ENCODE measurements around the gene MT2A.

DNA sequence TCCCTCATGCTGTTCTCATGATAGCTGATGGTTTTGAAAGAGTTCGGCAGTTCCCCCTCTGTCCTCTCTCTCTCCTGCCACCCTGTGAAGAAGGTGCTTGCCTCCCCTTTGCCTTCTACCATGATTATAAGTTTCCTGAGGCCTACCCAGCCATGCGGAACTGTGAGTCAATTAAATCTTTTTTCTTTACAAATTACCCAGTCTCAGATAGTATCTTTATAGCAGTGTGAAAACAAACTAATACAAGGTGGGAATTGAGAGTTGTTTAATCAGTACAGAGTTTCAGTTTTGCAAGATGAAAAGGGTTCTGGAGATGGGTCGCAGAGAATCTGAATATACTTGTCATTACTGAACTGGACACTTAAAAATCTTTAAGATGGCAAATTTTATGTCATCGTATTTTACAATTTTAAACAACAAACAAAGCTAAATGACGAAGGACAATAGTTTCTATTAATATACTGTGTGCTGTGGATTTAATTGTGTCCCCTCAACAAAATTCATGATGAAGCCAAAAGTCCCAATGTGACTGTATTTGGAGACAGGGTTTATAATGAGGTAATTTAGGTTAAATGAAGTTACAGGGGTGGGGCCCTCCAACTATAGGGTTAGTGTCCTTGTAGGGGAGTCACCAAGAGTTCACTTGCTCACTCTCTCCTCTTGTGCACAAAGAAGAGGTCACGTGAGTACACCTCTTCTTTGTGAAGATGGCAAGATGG is 14.7 kb upstream of the MT2A start:
- TF ChIP-seq, protein P1, sequence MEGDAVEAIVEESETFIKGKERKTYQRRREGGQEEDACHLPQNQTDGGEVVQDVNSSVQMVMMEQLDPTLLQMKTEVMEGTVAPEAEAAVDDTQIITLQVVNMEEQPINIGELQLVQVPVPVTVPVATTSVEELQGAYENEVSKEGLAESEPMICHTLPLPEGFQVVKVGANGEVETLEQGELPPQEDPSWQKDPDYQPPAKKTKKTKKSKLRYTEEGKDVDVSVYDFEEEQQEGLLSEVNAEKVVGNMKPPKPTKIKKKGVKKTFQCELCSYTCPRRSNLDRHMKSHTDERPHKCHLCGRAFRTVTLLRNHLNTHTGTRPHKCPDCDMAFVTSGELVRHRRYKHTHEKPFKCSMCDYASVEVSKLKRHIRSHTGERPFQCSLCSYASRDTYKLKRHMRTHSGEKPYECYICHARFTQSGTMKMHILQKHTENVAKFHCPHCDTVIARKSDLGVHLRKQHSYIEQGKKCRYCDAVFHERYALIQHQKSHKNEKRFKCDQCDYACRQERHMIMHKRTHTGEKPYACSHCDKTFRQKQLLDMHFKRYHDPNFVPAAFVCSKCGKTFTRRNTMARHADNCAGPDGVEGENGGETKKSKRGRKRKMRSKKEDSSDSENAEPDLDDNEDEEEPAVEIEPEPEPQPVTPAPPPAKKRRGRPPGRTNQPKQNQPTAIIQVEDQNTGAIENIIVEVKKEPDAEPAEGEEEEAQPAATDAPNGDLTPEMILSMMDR (IDR thresholded peaks at IDR 0.05), result no peak
- TF ChIP-seq POLR2A (IDR thresholded peaks at IDR 0.05), result no peak
